ENCODE measurements around the gene FGD6. TPM values are rescaled to one million over a fixed set of nuclear protein-coding genes. Genes with fewer than 3 reads are reported as not detected.

The FGD6 gene
- total RNA-seq, 1 donor from 2014 or later = 26.3 TPM

GRCh38 chr12:95205016-95205624 lies 12.1 kb downstream of the FGD6 start:
- no peaks in the 10 kb centered on the region for H3K27me3 ChIP-seq (ENCODE audit: low read depth)
- H3K36me3 ChIP-seq = peaks cover 3% of the 10 kb centered on the region
- no peak for DNase-seq
- peaks cover 60% of the 10 kb centered on the region for H3K4me1 ChIP-seq
- H3K9me3 ChIP-seq (replicated peaks) = no peaks in the 10 kb centered on the region
- peak overlapping the region; percentile 71 for H3K27ac ChIP-seq (replicated peaks)
- intact Hi-C loops (cut with micrococcal nuclease) = no loop called here
- no peak overlapping the region for H3K4me3 ChIP-seq
- TF ChIP-seq CTCF (IDR thresholded peaks at IDR 0.05; ENCODE audit: borderline replicate concordance) = no peak

DNA sequence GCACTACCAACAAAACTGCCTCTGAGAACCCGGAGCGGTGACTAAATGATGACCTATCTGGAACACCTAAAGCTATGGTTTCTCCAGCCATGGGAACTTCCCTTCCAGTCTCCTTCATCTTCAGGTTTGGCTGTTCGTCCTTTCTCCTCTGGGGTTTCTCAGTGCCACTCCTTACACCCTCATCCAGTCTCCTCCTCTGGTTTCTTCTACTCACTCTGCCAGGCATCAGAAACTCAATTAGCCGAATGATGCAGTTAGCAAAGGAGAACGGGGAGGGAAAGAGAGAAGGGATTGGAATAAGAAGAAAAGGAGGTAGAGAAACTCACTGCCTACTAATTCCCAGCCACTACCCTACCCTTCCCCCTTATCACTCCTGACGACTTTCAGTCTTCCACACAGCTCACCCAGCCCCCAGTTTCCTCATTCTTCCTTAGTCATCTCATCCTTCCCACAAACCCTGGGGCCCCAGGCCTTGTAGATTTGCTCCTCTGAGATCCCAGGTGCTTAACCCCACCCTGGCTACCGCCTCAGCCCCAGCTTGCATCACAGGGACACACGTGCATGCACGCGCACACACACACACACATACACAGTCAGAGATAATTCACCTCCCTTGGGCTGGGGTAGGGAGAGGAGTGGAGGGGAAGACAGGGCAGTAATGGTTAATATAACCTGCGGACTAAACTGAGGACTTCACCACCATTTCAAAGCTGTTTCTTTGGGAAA lies 13.0 kb downstream of the FGD6 start:
- Histone ChIP-seq H3K36me3 (peaks cover 3% of the 10 kb centered on the region), H3K27ac (replicated peaks) (peak overlapping the region; percentile 71), H3K4me1 (peaks cover 62% of the 10 kb centered on the region), H3K9me3 (replicated peaks) (no peaks in the 10 kb centered on the region), H3K4me3 (no peak overlapping the region), H3K27me3 (ENCODE audit: low read depth) (no peaks in the 10 kb centered on the region)
- no peak for TF ChIP-seq CTCF (IDR thresholded peaks at IDR 0.05; ENCODE audit: borderline replicate concordance)
- intact Hi-C loops (cut with micrococcal nuclease) = no loop called here
- DNase-seq = no peak

GRCh38 chr12:95203487-95204030 lies 13.7 kb downstream of the FGD6 start:
- no peaks in the 10 kb centered on the region for H3K9me3 ChIP-seq (replicated peaks)
- H3K27ac ChIP-seq (replicated peaks) = peak overlapping the region; percentile 71
- intact Hi-C loops (cut with micrococcal nuclease) = no loop called here
- H3K4me3 ChIP-seq = no peak overlapping the region
- peaks cover 62% of the 10 kb centered on the region for H3K4me1 ChIP-seq
- H3K27me3 ChIP-seq (ENCODE audit: low read depth) = no peaks in the 10 kb centered on the region
- DNase-seq = no peak
- H3K36me3 ChIP-seq = peaks cover 3% of the 10 kb centered on the region
- TF ChIP-seq CTCF (IDR thresholded peaks at IDR 0.05; ENCODE audit: borderline replicate concordance) = no peak

DNA sequence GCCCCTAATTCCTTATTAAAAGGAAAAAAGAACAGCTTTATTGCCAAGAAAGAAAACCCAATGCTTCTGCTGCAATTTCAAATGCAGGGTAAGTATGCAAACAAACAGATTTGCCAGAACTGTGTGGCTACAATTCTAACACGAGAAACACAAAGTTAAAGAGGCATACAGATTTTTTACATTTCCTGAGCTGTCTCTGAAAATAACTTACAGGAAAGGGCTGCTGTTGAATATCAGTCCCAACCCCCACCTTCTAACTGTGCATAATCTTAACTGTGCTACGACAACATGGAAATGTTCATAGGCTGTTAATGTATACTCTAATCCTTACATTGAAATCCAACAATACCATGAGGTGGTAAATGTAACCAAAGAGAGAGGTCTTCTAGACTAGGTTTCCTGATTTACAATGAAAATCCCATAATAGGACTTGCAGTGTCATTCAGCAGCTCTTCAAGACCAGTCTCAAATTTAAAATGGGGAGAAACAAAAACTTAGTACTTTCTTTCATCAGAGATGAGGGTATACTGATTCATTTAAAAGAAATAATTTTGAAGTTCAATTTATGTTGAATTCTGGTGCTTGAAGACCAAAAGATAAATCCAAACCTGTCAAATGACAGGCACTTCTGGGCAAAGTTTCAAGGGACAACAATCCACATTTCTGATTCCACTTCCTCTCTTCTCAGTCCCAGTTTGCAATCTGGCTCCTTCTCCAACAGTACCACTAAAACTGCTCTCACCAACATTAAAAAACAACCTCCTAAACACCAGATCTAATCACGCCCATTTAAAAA lies 14.4 kb downstream of the FGD6 start:
- H3K4me1 ChIP-seq = peaks cover 62% of the 10 kb centered on the region
- intact Hi-C loops (cut with micrococcal nuclease) = no loop called here
- no peak for TF ChIP-seq CTCF (IDR thresholded peaks at IDR 0.05; ENCODE audit: borderline replicate concordance)

DNA sequence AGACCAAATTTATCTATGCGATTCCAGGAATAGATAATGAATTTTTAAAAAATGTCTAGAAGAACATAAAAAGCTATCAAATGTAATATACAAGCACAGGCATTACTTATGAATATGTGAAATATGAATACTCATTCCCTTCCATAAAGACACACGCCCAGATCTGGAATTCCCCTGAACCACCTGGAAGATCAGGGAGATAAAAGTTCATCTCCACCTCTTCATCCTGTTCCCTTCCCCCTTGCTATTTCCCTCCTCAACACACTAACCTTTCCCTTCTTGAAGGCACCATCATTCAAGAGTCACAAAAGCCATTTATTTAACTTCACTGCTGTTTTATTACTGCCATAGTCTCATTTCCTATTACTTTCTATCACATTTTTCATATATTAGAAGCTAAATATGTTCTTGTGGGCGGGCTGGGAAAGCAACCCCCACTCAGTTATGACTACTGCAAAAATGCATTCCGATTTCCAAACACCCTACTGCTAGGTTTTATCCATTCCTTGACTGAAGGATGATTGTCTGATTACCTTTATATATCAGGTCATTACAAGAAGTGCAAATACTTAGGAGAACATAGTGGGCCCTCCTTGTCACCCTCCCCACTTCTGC lies 16.1 kb downstream of the FGD6 start:
- H3K4me3 ChIP-seq = no peak overlapping the region

More for the DNA sequence above, 14.4 kb downstream of the FGD6 start:
- H3K4me3 ChIP-seq = peak overlapping the region; percentile 1
- no peaks in the 10 kb centered on the region for H3K36me3 ChIP-seq
- no peaks in the 10 kb centered on the region for H3K27me3 ChIP-seq (ENCODE audit: low read depth)
- H3K9me3 ChIP-seq (replicated peaks) = no peaks in the 10 kb centered on the region
- peak overlapping the region; percentile 71 for H3K27ac ChIP-seq (replicated peaks)
- no peak for DNase-seq

More for the DNA sequence above, 16.1 kb downstream of the FGD6 start:
- H3K27ac ChIP-seq (replicated peaks) = peak overlapping the region; percentile 39
- no peaks in the 10 kb centered on the region for H3K9me3 ChIP-seq (replicated peaks)
- no peaks in the 10 kb centered on the region for H3K36me3 ChIP-seq
- no peak for TF ChIP-seq CTCF (IDR thresholded peaks at IDR 0.05; ENCODE audit: borderline replicate concordance)
- H3K4me1 ChIP-seq = peaks cover 60% of the 10 kb centered on the region
- no peaks in the 10 kb centered on the region for H3K27me3 ChIP-seq (ENCODE audit: low read depth)
- intact Hi-C loops (cut with micrococcal nuclease) = no loop called here
- no peak for DNase-seq

Measured in left ventricle myocardium inferior (tissue), 1 donor.